HG03097 (cell line): ENCODE results near the gene PVALEF.

Source experiments
- ATAC-seq: cut with Tn5 transposase; IDR thresholded peaks from one replicate; pipeline ENCODE4 v1.9.1; 2021; ENCODE audit not compliant: unreplicated experiment, low FRiP score

PVALEF gene

GRCh38 chr17:81179861-81180260 is 14.6 kb downstream of the PVALEF start:
- no peak for ATAC-seq

DNA sequence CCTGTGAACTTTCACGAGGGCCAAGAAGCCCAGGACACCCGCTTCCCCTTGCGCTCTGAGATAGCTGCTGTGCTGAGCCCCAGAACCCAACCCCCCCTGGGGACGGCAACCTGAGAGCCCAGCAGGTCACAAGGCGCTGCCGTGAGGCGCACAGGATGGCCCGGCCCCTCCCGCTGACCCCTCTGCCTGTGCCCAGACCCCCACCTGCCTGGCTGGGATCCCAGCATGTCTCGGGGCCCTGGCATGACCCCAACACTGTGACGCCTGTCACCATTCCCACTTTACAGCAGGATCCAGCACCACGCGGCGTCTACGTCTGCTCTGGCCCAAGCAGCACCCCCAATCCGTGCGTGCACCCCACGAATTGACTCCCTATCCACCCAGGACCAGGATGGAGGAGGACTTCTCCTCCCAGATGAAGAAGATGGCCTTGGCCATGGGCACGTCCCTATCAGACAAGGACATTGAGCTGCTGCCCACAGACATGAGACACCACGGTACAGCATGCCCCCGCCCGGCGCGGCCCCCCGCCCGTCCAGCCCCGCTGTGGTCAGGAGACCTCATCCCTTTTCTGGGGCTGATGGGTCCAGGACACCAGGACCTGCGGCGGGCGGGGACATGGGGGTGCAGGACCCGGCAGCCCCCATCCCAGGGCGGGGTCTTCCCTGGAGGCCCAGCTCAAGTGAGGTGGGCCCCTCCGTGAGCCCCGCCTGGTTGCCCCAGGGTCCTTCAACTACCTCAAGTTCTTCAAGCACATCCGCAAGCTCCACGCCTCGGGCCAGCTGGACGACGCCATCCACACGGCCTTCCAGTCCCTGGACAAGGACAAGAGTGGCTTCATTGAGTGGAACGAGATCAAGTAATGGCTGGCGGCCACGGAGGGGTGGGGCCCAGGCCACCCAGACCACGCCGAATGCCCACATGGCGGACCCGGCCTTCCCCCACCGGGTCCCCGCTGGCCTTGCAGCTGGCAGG is 15.8 kb downstream of the PVALEF start:
- no peak for ATAC-seq

DNA sequence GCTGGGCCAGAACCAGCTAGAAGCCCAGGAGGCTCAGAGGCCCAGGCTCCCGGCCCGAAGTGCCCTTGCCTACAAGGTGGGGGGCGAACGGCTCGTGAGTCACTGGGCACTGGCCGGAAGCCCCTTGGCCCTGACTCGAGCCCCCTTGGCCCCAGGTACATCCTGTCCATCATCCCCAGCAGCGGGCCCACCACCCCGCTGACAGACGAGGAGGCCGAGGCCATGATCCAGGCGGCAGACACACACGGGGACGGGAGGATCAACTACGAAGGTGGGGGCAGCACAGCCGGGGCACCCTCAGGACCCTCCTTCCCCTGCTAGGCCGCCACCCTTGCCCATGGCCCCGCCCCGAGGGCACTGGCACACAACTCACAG is 16.5 kb downstream of the PVALEF start:
- ATAC-seq = no peak

- no peak for ATAC-seq
Observed at GRCh38 chr17:81182596-81182995, 17.3 kb downstream of the PVALEF start.

DNA sequence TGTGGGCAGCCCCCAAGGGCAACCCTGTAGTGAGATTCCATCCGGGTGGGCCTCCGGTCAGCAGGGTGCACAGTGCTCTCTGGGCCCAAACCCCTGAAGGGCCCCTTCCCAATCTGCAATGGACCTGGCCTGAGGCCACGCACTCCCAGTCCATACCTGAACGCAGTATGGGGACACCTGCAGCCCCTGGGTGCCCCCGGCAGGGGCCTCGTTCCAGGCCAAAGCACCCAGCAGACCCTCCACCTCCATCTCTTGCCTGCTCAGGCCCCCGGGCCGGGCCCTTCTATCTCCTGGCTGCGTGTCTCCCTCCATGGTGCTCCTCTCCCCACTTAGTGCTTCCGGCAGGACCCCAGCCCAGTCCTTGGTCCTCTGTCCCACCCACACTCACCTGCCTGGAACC is 18.0 kb downstream of the PVALEF start:
- no peak for ATAC-seq

- ATAC-seq = no peak
Observed at GRCh38 chr17:81183807-81184206, 18.5 kb downstream of the PVALEF start.

GRCh38 chr17:81184555-81184954 is 19.2 kb downstream of the PVALEF start:
- no peak for ATAC-seq

GRCh38 chr17:81186203-81186602 is 20.9 kb downstream of the PVALEF start:
- ATAC-seq = no peak

DNA sequence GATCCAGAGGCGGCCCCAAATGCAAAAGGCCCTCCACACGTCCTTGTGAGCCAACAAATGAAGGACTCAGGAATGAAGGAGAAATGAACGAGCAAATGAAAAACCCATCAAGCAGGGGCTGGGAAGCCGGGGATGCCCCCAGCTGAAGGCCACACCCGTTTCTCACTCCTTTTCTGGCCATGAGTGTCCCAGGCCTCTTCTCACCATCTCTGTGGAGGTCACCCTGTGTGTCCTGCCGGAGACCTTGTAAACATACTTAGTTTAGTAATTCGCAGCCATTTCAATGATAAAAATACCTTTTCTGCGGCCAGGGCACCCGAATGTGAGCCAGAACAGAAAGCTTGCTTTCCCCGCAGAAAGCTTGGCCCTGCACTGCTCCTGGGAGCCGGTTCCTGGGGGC is 21.8 kb downstream of the PVALEF start:
- no peak for ATAC-seq

DNA sequence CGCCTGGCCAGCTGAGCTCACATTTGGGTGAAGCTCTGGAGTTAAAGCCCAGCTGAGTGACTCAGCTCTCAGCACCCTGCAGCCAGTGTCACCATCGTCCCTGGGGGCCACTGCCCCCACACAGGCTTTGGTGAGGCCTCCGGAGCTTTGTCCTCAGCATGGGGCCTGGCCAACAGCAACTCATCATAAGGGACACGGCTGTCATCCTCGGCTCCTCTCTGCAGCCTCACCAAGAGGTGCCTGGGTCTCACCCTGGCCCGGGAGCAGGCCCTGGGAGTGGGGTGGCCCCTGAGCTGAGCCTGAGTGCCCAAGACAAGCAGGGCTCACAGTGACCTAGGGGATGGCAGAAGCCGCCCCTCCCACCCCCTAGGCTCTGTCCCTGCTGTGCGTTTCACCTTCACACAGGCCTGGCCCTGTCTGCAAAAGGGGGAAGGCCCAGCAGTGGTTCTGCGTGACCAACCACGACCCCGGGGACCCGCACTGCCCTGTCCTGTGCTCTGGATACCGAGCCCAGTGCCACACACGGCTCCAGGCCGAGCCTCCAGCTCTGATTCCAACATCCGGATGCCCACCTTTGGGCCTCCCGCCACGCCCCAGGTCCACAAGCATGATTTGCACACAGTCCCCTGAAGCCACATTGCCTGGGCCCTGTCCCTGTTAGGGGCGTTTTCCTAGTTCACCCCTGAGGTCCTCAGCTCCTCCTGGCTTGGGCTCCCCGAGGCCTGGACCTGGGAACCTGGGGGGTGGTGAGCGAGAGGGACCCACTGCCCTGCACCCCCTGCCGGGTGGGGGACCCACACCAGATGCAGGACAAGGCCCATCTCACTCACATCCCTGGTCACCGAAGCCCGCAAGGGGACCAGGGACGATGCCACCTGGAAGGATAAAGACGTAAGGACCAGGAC is 22.5 kb downstream of the PVALEF start:
- ATAC-seq = no peak

- no peak for ATAC-seq
Observed at GRCh38 chr17:81188491-81188840, 23.2 kb downstream of the PVALEF start.

- no peak for ATAC-seq
Observed at GRCh38 chr17:81189016-81189415, 23.7 kb downstream of the PVALEF start.

DNA sequence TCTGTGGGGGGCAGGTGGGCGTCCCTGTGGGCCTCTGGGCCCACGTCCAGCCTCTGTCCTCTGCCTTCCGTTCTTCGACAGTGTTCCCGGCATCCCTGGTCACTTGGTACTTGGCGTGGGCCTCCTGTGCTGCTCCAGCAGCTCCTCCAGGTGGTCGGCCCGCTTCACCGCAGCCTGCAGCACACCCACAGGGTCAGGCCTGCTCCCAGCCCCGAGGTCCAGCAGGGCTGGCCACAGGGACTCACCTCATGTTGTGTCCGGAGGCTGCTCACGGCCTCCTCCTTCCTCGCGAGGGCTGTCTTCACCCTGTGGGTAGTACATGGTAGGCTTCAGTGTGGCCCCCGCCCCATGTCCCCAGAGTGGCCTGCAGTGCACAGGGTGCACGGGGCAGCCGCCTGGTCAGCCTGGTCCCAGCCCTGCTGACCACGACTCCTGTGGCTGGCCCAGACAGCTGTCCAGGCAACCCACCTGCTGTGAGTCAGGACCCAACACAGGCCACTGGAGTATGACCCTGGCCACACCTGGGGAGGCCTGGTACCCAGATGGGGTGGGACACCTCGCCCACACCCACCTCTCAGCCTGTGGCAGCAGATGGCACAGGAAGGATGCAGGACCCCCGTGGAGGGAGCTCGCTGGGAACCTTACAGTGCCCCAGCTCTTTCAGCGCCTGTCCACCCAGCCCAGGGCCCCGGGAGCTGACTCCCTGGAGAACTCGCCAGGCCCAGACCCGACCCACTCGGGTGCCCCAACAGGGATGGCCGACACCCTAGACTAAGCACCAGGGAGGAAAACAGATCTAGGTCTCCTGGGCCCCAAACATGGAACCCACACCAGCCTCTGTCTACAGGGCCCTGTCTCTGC is 24.6 kb downstream of the PVALEF start:
- no peak for ATAC-seq

DNA sequence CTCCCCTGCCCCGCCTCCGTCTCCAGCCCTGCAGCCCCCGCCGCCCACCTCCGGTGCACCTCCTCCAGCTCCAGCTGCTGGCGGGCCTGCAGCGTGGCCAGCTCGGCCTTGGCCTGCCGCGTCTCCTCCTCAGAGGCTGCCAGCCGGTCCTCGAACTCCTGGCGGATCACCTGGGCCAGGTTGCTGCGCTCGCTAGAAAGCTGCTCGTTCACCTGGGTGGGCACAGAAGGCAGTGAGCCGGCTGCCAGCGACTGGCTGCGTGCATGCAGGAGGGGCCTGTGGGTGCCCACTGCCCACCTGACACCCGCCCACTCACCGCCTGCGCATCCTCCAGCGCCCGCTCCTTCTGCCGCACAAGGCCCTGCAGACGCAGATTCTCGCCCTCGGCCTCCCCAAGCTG is 25.3 kb downstream of the PVALEF start:
- ATAC-seq = no peak

DNA sequence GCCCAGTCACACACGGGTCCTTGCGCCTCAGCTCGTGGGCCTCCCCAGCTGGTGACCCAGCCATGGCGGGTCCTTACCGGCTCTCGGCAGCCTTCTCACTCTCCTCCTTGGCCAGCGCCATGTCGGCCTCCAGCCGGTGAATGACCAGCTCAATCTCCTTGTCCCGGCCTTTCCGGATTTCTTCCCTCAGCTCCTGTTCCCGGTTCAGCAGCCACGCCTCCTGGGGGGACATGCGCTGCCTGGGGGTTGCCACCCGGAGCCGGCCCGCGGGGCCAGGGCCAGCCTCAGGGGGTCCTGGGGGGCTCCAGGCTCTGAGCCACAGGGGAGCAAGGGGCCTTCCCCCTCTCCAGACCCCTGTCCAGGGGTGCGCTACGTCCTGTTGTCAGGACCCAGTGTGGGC is 25.8 kb downstream of the PVALEF start:
- no peak for ATAC-seq

DNA sequence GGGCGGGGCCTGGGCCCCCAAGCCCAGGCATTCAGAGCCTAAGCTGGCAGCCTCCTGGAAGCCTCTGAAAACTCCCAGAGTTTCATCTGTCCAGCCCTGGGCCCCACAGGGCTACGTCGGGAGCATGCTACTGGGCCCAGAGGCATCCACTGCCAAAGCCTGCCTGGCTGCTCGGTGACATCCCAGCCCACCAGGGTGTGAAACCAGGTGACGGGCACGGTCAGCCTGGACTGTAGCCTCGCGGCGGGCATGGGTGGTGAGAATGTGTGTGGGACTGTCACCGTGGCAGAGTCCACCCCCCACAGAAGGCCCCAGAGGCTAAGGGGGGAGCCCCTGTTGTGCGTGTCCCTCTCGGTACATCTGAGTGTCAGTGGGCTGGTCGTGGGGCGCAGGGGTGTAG is 26.3 kb downstream of the PVALEF start:
- ATAC-seq = no peak

DNA sequence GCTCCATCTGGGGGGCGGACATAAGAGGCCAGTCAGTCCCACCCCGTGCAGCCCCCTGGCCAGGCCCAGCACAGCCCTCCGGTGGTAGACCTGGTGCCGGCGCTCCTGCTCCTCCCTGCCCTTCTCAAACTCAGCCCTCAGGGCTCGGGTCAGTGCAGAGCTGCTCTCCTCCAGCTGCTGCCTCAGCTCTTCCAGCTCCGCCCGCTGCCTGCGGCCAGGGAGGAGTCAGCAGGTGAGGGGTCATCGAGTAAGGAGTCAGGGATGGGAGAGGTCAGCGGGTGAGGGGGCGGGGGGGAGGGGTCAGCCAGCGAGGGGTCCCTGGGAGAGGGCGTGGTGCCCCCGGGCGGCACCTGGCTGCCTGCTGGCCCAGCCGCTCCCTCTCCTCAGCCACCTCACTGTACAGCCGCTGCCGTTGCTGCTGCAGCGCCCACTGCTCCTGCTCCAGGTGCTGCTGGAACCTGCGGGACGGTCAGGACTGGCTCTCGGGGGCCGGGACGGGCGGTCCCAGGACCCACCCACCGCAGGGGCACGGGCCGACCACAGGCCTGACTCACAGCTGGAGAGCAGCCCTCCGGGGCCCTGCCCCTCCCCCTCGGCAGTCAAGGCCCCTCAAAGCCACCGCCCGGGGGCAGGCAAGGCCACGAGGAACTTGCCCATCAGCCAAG is 27.2 kb downstream of the PVALEF start:
- ATAC-seq = no peak

DNA sequence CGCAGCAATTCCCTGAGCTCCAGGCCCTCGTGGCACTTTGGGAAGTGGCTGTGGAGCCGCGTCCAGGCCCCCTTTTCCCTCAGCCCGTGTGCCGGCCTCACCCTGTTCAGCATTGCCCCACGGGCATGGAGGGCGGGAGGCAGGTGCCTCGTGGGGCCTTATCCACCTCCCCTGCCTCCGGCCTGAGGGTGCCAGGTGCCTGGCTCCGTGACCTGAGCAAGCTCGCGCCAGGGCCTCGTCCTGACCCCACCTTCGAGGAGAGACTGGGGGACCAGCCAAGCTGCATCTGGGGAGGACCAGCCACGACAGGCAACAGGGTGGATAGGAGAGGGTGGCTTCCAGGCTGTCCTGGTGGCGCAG is 27.7 kb downstream of the PVALEF start:
- ATAC-seq = no peak

GRCh38 chr17:81193470-81194224 is 28.3 kb downstream of the PVALEF start:
- no peak for ATAC-seq
